Measurements from ENCODE around the gene SPATA19.

GRCh38 chr11:133889893-133890292 lies 44.6 kb upstream of the SPATA19 start:
- TF ChIP-seq MBD4 (IDR thresholded peaks at IDR 0.05; ENCODE audit: borderline replicate concordance, low read length) (no peak), TBL1XR1 (IDR thresholded peaks at IDR 0.05; ENCODE audit: borderline replicate concordance, low read length, partially characterized antibody) (no peak), ZSCAN30 (CRISPR knock-in tag; IDR thresholded peaks at IDR 0.05) (no peak)

All from HepG2 (cell line).